Mucosa of rectum (tissue), 2 donors: ENCODE data around the gene TNFSF4.
A peak's percentile ranks its signal among the peaks of the same experiment; 100 is the strongest.

Experiments
- H3K27ac ChIP-seq, 2 donors: one replicate each; pipeline ENCODE4 v1.7.0; 2013; ENCODE audit warnings: inconsistent platforms in 2 of 2, low read depth in 2 of 2, low read length in 2 of 2
- H3K27me3 ChIP-seq, 2 donors: one replicate each; pipeline ENCODE4 v1.7.0; 2013; ENCODE audit warnings: low read length in 2 of 2; ENCODE audit not compliant: control insufficient read depth in 2 of 2, insufficient read depth in 2 of 2
- H3K36me3 ChIP-seq, 2 donors: one replicate each; pipeline ENCODE4 v1.7.0; 2013; ENCODE audit warnings: low read length in 2 of 2; ENCODE audit not compliant: control insufficient read depth in 2 of 2, insufficient read depth in 2 of 2
- H3K4me1 ChIP-seq, 2 donors: one replicate each; pipeline ENCODE4 v1.7.0; 2013; ENCODE audit warnings: low read length in 2 of 2, mild to moderate bottlenecking in 1 of 2; ENCODE audit not compliant: control insufficient read depth in 2 of 2, insufficient read depth in 2 of 2
- H3K4me3 ChIP-seq, 2 donors: one replicate each; pipeline ENCODE4 v1.7.0; 2013; ENCODE audit warnings: low read length in 2 of 2
- H3K9ac ChIP-seq, 2 donors: one replicate each; pipeline ENCODE4 v1.7.0; 2013; ENCODE audit warnings: low read length in 2 of 2, low read depth in 1 of 2, mild to moderate bottlenecking in 1 of 2
- H3K9me3 ChIP-seq, 2 donors: one replicate each; pipeline ENCODE4 v1.7.0; 2013; ENCODE audit warnings: low read length in 2 of 2; ENCODE audit not compliant: control insufficient read depth in 2 of 2
- donor health status: healthy.
- donor health status: Normal muscosa, but diverticular disease.

TNFSF4 gene, protein sequence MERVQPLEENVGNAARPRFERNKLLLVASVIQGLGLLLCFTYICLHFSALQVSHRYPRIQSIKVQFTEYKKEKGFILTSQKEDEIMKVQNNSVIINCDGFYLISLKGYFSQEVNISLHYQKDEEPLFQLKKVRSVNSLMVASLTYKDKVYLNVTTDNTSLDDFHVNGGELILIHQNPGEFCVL

DNA sequence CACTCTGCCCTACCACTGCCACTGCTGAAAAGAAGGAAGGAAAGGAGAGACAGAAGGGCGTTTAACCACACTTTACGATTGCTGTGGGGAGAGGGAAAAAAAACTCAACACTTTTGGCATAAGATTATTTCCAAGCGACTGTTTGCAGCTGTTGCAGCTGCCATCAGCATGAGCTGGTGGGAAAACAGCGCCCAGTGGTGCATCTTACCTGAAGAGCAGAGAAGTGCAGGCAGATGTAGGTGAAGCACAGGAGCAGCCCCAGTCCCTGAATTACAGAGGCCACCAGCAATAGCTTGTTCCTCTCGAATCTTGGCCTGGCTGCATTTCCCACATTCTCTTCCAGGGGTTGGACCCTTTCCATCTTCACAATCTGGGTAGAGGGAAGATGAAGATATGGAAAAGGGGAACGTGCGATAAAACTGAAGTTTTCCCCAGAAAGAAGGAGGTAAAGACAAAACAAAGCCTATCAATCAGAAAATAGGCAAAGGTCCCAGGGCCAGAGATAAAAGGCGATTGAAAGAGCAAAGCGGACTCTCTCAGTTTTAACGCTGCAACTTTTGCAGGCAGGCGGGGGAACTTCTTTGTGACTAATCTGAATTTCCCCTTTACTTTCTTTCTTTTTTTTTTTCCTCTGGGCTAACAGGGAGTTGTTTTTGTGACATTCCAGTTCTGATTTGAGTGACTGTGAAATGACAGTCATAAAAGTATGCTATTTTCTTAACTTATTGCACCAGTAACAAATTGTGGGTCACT, at the start of gene TNFSF4:
TNFSF4 (minus strand) TSS at position 516 of the 753 bp plus-strand sequence; CDS start at position 361, 155 bp downstream.
- H3K4me3 ChIP-seq, result peak within 1 kb of the TSS; percentile 4 to 51
- H3K27me3 ChIP-seq, result no peaks in the 10 kb centered on the region
- peak within 1 kb of the TSS in 1 of 2 donors; percentile 11 for H3K27ac ChIP-seq

DNA sequence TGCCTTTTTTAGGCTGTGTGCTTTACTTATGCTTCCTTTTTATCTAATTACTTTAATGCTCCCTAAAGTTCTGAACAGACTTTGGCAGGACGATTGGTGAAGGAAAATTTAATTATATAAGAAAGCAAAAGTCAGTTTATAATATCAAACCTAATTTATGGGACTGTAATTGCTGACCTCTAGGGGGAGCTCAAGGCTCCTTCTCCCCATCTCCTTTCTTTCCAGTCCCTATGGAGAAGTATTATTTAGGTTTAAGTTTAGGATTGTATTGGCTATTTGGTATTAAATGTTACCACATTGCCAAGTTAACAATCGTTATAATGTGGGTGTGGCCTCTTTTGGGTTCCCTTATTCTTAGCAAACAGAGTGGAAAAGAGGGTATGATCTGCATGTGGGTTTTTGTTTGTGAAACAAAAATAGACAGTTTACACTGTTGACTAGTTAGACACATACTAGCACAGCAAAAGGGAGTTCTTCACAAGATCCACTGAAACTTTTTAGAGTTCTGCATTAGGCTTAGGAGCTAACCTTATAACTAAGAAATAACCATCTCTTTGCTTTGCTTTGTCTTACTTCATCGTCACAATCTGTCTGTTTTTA, 48.2 kb upstream of the TNFSF4 start:
- Histone ChIP-seq H3K9me3 (peaks cover 0 to 3% of the 10 kb centered on the region in 2 donors), H3K36me3 (no peaks in the 10 kb centered on the region), H3K27ac (no peak overlapping the region), H3K27me3 (no peaks in the 10 kb centered on the region), H3K4me3 (no peak overlapping the region), H3K4me1 (no peaks in the 10 kb centered on the region), H3K9ac (peak overlapping the region in 1 of 2 donors; percentile 7)

More for the DNA sequence above, at the start of gene TNFSF4:
- H3K9me3 ChIP-seq, result no peaks in the 10 kb centered on the region
- peaks cover 11 to 16% of the 10 kb centered on the region in 2 donors for H3K4me1 ChIP-seq
- H3K36me3 ChIP-seq, result no peaks in the 10 kb centered on the region
- H3K9ac ChIP-seq, result peak within 1 kb of the TSS in 1 of 2 donors; percentile 18

- H3K4me1 ChIP-seq, result peaks cover 0 to 3% of the 10 kb centered on the region in 2 donors
- H3K9ac ChIP-seq, result no peak overlapping the region
- no peak overlapping the region for H3K4me3 ChIP-seq
- H3K27ac ChIP-seq, result no peak overlapping the region
- H3K36me3 ChIP-seq, result no peaks in the 10 kb centered on the region
- no peaks in the 10 kb centered on the region for H3K27me3 ChIP-seq
- no peaks in the 10 kb centered on the region for H3K9me3 ChIP-seq
Measured at GRCh38 chr1:173253046-173253445, 45.9 kb upstream of the TNFSF4 start.

DNA sequence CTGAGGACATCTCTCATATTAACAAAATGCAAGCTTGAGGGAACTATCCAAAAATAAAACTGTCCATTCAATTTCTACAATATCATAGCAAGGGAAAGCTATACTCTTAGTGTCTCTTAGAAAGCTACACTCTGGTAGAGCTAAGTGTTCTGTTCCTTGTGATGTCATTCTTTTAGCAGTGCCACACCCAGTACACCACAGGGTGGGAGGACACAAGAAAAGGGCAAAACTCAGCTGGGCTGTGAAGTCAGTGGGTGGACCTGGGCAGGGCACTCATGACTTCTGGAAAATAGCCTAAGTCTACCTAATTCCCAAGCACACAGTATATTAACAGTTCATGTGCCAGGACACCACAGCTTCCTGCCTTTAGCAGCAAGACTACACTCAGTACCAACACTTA, 42.2 kb upstream of the TNFSF4 start:
- no peaks in the 10 kb centered on the region for H3K36me3 ChIP-seq
- H3K9me3 ChIP-seq, result no peaks in the 10 kb centered on the region
- H3K27me3 ChIP-seq, result no peaks in the 10 kb centered on the region
- H3K4me1 ChIP-seq, result peaks cover 0 to 3% of the 10 kb centered on the region in 2 donors
- H3K9ac ChIP-seq, result no peak overlapping the region
- H3K4me3 ChIP-seq, result no peak overlapping the region
- no peak overlapping the region for H3K27ac ChIP-seq

- Histone ChIP-seq H3K4me3 (no peak overlapping the region), H3K4me1 (peaks cover 0 to 3% of the 10 kb centered on the region in 2 donors), H3K27ac (no peak overlapping the region), H3K36me3 (no peaks in the 10 kb centered on the region), H3K9me3 (peaks cover 0 to 3% of the 10 kb centered on the region in 2 donors), H3K27me3 (no peaks in the 10 kb centered on the region), H3K9ac (no peak overlapping the region)
Measured at GRCh38 chr1:173248247-173248940, 41.3 kb upstream of the TNFSF4 start.

- Histone ChIP-seq H3K9me3 (peaks cover 0 to 6% of the 10 kb centered on the region in 2 donors), H3K27me3 (no peaks in the 10 kb centered on the region), H3K9ac (no peak overlapping the region), H3K36me3 (no peaks in the 10 kb centered on the region), H3K4me1 (peaks cover 0 to 3% of the 10 kb centered on the region in 2 donors), H3K4me3 (no peak overlapping the region), H3K27ac (no peak overlapping the region)
Measured at GRCh38 chr1:173245892-173246291, 38.8 kb upstream of the TNFSF4 start.

GRCh38 chr1:173243300-173243699, 36.2 kb upstream of the TNFSF4 start:
- Histone ChIP-seq H3K4me3 (no peak overlapping the region), H3K27me3 (no peaks in the 10 kb centered on the region), H3K4me1 (no peaks in the 10 kb centered on the region), H3K27ac (no peak overlapping the region), H3K9ac (no peak overlapping the region), H3K9me3 (peaks cover 0 to 6% of the 10 kb centered on the region in 2 donors), H3K36me3 (no peaks in the 10 kb centered on the region)

DNA sequence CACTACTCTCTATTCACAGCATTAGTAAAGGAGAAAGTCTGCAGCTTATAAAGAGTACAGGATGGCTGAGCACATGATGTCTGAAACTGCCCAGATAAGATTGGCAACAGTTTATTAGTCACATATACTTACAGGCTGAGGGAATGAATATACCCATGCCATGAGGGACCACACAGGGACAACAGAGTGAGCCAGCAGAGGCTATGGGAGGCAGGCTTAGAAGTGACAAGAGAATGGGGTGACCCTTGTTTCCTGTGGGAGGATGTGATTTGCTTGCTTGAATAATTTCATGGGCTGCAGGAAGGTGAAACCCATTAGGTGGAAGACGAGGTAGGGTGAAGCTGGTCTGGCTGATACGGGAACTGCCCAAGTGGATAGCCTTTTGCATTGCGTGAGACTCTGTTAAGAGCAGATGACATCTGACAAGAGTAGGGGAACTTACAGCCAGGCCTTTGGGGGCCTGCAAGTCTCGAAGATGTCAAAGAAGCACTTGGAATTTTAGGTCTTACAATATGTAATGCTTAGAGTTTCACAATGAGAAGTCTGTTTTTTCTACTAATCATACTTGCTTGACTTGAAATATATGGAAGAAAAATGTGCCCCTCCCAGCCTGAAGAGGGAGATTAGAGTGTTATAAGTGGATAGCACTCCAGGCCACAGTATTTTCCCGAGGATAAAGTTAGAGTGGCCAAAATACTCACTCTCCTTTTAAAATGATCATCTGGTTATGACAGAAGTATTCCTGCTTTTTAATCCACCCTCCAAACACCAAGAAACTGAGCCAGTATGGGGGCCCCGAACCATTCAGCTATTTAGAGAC, 34.6 kb upstream of the TNFSF4 start:
- H3K4me1 ChIP-seq, result no peaks in the 10 kb centered on the region
- H3K4me3 ChIP-seq, result no peak overlapping the region
- H3K27ac ChIP-seq, result no peak overlapping the region
- H3K9ac ChIP-seq, result no peak overlapping the region
- H3K27me3 ChIP-seq, result no peaks in the 10 kb centered on the region
- H3K36me3 ChIP-seq, result no peaks in the 10 kb centered on the region
- H3K9me3 ChIP-seq, result peaks cover 0 to 6% of the 10 kb centered on the region in 2 donors

- Histone ChIP-seq H3K36me3 (no peaks in the 10 kb centered on the region), H3K4me1 (no peaks in the 10 kb centered on the region), H3K27ac (no peak overlapping the region), H3K9me3 (peaks cover 0 to 6% of the 10 kb centered on the region in 2 donors), H3K9ac (no peak overlapping the region), H3K27me3 (no peaks in the 10 kb centered on the region), H3K4me3 (no peak overlapping the region)
Measured at GRCh38 chr1:173240609-173241008, 33.5 kb upstream of the TNFSF4 start.
